LNCAP (cell line): Measurements from ENCODE around the gene VPS13D.

Source experiments
- CTCF ChIP-seq: fragments of 450-650 bp; IDR thresholded peaks from 2 replicates; pipeline ENCODE4 v1.5.1; 2017; ENCODE audit warnings: mild to moderate bottlenecking

VPS13D gene

GRCh38 chr1:12185036-12185917 lies 44.6 kb upstream of the VPS13D start:
- no peak for TF ChIP-seq CTCF

DNA sequence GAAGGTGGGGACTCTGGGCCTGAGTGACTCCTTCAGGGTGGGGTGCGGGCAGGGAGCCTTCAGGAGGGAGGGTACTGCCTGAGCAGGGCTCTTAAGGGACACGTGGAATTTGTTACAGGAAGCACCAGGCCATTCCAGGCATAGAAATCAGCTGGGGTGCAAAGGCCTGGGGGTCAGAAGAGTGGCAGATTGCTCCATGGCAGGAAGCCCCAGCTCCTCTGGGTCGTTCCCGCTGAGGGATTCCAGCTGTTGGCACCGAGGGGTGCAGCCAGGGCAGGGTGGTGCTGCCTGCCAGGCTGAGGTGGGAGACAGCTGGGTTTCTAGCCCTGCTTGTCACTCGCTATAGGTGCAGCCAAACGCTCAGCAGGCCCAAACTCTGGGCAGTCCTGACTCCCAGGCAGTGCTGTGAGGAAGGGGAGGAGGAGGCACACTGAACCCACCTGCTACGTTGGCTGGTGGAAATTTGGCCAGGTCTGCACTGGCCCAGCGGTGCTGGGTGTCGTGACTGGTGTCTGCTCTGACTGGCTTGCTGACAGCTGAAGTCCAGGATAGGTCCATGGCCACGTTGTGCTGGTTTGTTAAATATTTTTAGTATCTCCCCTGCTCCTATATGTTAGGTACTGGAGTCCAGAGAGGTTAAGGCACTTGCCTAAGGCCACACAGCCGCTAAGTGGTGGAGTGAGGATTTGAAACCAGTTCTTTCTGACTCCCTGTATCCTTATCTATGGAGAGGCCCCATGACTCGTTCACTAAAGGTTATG lies 43.7 kb upstream of the VPS13D start:
- TF ChIP-seq CTCF, result no peak

DNA sequence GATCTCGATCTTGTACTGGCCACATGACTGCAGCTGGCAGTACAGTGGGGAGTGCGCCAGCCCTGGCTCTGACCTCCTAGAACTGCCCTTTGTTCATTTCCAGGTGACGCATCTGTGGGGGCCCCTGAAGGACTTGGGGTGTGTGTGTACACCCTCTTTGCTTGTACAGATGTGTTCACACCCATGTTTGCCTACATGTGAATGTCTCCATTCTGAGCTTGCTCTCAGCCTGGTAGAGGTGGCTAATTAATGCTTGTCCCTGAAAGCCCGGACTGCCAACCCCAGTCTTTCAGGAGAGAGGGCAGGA lies 43.2 kb upstream of the VPS13D start:
- TF ChIP-seq CTCF, result no peak

GRCh38 chr1:12188115-12188514 lies 41.7 kb upstream of the VPS13D start:
- no peak for TF ChIP-seq CTCF

DNA sequence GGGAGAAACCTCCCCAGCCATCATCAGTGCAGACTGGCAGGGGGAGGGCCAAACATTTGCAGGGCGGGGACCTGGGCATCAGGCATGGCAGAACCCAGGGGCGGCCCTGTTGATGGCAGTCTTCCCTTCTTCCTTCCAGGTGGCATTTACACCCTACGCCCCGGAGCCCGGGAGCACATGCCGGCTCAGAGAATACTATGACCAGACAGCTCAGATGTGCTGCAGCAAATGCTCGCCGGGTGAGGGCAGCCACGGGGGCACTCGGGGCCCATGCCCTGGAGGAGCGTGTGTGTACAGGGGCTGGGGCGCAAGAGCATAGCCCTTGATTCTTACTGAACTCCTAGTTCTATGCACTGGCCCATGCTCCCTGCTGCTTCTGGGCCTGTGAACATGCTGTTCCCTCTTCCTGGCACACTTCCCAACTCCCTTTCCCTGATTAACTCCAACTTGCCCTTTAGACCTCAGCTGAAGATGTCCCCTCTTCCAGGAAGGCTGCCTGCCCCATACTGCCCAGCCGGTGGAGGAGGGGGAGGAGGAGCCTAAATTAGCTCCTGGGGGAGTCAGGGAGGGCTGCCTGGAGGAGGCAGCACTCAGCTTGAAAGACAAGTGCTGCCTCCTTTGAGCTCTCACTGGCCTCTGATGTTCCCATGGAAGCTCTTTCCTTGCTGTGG lies 41.0 kb upstream of the VPS13D start:
- TF ChIP-seq CTCF, result no peak

- TF ChIP-seq CTCF, result no peak
Measured at GRCh38 chr1:12189328-12189682, 40.5 kb upstream of the VPS13D start.

GRCh38 chr1:12191242-12192032 lies 38.4 kb upstream of the VPS13D start:
- no peak for TF ChIP-seq CTCF
